HG03159 (cell line): ENCODE data around the gene FIZ1.

Experiments
- ATAC-seq: cut with Tn5 transposase; IDR thresholded peaks from one replicate; pipeline ENCODE4 v1.9.1; 2021; ENCODE audit warnings: mild to moderate bottlenecking, moderate library complexity; ENCODE audit not compliant: unreplicated experiment

The FIZ1 gene

DNA sequence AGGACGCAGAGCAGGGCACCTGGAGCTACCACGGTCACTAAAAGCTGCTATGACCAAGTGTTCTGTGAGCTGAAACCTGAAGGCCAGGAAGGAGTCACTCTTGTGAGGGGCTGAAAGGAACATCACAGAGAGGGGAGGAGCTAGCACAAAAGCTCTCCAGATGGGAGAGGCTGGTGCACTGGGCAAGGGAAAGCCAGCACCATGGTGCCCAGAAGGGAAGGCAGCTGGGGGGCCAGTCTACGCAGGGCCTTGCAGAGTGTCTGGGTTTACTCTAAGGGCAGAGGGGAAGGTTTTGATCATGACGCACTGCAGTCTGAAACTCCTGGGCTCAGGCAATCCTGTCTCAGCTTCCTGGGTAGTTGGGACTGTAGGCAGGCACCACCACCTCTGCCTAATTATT is 37.4 kb upstream of the FIZ1 start:
- ATAC-seq, result no peak

- ATAC-seq, result no peak
Measured at GRCh38 chr19:55635856-55636440, 36.6 kb upstream of the FIZ1 start.

- ATAC-seq, result no peak
Measured at GRCh38 chr19:55635334-55635717, 36.0 kb upstream of the FIZ1 start.

DNA sequence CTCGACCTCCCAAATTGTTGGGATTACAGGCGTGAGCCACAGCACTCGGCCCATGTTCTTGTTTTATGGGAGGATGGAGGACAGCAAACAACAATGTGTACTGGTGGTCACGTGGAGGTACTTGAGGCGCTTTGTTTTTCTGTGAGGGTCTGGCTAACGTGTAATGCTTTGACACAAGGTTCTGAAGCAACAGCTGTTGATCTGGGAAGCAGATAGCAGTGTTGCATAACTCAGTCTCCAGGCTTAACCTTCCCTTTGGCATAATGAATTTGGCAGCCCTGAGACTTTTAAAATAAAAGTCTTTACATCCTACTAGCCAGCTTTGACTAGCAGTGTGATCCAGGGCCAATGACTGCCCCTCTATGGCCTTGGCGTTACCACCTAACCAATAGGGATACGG is 34.5 kb upstream of the FIZ1 start:
- ATAC-seq, result no peak

DNA sequence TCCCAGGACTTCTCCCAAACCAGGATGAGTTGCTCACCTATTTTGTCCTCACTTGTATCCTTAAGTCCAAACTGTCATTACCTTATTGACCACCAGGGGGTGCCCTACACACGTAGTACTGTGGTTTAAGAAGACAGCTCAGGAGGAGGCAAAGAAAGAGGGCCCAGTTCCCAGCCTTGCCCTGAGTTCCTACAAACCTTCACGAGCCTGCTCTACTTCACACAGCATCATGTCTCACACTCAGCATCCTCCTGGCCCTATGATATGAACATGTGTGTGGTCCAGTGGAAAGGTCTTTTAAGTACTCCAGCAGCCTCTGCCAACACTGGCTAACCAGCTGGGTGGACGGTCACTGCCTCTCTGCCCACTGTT is 33.1 kb upstream of the FIZ1 start:
- ATAC-seq, result no peak

DNA sequence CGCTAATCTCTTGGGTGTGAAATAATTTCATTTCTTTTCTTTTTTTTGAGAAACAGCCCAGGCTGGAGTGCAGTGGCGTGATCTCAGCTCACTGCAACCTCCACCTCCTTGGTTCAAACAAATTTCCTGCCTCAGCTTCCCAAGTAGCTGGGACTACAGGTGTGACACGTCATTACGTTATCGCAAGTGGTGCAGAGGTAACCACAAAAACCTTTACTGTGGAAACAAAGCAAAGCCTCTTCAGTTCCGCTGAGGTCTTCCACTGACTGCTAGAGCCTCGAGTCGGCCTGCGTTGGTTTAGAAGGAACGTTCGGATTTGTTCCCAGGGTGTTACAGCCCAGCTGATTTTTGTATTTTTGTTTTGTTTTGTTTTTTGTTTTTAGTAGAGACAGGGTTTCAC is 27.0 kb upstream of the FIZ1 start:
- no peak for ATAC-seq

- no peak for ATAC-seq
Measured at GRCh38 chr19:55625004-55625326, 25.6 kb upstream of the FIZ1 start.

GRCh38 chr19:55624109-55625003 is 25.0 kb upstream of the FIZ1 start, which contains the start of gene ZNF784:
ZNF784 (minus strand) TSS chr19:55624566; CDS start chr19:55624561, 5 bp downstream.
- ATAC-seq, result peak; percentile 54

DNA sequence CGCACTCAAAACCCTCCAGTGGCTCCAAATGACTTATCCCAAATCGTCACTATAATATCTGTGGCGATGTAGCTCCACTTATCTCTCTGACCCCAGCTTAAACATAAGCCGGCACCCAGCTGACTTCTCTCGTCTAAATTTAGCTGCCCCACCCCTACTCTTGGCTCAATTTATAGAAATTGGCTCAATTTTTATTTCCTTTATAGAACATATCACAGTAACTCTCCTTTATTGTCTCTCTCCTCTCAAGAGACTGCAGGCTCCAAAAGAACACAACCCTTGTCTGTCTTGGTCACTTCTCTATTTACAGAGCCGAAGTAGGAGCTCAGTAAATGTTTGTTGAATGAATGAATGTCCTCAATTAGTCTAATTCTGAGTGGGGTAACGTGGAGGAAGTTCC is 24.2 kb upstream of the FIZ1 start:
- ATAC-seq, result no peak

GRCh38 chr19:55623130-55623529 is 23.8 kb upstream of the FIZ1 start:
- ATAC-seq, result no peak

DNA sequence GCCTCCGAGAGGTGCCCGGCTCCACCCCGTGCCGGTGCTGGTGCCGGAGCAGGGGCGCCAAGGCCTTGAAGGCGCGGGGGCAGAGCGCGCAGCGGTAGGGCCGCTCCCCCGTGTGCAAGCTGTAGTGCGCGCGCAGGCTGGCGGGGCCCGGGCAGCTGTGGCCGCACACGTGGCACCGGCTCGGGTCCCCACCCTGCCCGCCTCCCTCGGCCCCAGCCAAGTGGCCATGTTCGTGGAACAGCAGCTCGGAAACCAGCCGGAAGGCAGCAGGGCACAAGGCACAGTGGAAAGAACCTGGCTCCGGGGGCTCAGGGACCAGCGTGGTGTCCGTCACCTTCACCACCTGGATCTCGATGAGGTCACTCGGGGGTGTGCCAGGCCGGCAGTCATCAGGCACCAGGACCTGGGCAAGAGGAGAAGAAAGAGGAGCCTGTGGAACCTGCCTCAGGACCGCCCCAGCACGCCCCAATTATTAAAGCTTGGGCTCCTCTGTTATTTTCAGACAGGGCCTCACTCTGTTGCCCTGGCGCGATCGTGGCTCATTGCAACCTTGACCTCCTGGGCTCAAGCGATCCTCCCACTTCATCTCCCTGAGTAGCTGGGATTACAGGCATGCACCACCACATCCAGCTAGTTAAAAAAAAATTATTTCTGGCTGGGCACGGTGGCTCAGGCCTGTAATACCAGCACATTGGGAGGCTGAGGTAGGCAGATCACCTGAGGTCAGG is 23.1 kb upstream of the FIZ1 start:
- no peak for ATAC-seq

DNA sequence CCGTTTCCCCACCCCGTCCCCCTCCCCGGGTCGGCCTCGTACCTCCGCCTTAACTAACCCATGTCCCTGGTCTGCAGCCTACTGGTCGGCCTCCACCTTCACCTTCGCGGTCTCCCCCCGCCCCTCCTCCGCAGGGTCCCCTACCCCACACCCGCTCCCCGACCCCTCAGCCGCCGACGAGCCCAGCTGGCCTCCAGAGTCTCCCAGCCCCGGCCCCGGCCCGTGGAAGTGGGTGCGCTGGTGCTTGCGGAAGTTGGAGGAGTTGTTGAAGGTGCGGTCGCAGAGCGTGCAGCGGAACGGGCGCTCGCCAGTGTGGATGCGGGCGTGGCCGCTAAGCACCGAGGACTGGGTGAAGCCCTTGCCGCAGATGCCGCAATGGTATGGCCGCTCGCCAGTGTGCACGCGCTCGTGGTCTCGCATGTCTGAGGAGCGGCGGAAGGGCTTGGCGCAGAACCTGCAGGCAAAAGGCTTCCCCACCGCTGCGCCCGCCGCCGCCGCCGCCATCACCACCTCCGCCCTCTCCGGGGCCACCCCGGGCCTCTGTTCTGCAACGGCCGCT is 22.4 kb upstream of the FIZ1 start:
- ATAC-seq, result no peak

GRCh38 chr19:55621205-55621672 is 21.9 kb upstream of the FIZ1 start:
- no peak for ATAC-seq

- ATAC-seq, result no peak
Measured at GRCh38 chr19:55620410-55621204, 21.3 kb upstream of the FIZ1 start.

GRCh38 chr19:55619286-55619685 is 20.0 kb upstream of the FIZ1 start:
- ATAC-seq, result no peak

DNA sequence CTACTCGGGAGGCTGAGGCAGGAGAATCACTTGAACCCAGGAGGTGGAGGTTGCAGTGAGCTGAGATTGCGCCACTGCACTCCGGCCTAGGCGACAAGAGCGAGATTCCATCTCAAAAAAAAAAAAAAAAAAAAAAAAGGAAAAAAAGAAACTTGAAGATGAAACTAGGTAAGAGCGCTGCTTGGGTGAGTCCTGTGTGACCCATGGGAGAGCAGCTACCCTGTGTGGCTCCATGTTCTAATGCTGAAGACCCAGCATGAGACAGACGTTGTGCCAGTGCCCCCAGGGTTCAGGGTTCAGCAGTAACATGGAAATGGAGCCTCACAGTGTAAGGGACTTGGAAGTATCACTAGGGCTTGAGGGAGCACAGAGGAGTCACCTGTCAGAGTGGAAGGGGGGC is 19.1 kb upstream of the FIZ1 start:
- ATAC-seq, result no peak

DNA sequence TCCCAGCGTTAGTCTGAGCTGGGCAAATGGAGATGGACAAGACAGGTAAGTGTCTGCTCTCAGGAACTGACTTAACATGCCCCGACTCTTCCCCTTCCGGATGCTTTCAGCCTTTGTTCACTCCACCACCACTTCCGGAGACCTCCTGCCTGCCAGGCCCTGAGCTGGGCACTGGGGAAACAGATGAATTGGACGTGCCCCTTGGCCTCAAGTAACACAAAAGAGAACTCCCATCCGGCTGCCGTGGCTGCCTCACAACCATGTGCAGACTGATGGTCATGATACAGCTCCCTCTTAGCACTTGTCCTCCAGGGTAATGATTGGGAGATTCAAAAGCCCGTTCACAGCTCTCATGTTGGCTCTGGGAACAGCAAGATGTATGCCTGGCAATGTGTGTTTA is 18.1 kb upstream of the FIZ1 start:
- ATAC-seq, result no peak

DNA sequence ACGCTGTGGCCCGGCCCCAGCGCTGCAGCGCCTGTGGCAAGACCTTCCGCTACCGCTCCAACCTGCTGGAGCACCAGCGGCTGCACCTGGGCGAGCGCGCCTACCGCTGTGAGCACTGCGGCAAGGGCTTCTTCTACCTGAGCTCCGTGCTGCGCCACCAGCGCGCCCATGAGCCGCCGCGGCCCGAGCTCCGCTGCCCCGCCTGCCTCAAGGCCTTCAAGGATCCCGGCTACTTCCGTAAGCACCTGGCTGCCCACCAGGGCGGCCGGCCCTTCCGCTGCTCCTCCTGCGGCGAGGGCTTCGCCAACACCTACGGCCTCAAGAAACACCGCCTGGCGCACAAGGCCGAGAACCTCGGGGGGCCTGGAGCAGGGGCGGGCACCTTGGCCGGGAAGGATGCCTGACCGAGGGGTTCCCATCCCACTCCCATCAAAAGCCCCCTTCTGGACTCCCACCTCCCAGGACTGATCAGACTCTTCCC is 17.1 kb upstream of the FIZ1 start:
- ATAC-seq, result no peak

DNA sequence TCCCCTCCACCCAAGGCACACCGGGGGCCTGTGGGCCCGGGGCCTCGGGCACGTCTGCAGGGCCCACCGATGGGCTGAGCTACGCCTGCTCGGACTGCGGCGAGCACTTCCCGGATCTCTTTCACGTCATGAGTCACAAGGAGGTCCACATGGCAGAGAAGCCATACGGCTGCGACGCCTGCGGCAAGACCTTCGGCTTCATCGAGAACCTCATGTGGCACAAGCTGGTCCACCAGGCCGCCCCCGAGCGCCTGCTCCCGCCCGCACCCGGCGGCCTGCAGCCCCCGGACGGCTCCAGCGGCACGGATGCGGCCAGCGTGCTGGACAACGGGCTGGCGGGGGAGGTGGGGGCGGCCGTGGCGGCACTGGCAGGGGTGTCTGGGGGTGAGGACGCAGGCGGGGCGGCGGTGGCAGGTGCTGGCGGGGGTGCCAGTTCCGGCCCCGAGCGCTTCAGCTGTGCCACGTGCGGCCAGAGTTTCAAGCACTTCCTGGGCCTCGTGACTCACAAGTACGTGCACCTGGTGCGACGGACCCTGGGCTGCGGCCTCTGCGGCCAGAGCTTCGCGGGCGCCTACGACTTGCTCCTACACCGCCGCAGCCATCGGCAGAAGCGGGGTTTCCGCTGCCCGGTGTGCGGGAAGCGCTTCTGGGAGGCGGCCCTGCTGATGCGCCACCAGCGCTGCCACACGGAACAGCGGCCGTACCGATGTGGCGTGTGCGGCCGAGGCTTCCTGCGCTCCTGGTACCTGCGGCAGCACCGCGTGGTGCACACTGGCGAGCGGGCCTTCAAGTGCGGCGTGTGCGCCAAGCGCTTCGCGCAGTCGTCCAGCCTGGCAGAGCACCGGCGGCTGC is 16.5 kb upstream of the FIZ1 start:
- no peak for ATAC-seq
